Epidermal melanocyte (primary cell): Measurements from ENCODE around the gene SPTBN4.
"Not testable (repeated sequence)": the region's sequence is repeated elsewhere in the genome, so short reads cannot be mapped to it uniquely, and the experiment has no call there.

Experiments used
- DNase-seq: peaks from one replicate; pipeline ENCODE4 v3.0.0; 2011; ENCODE audit warnings: low spot score; ENCODE audit not compliant: insufficient read length

SPTBN4 gene

DNA sequence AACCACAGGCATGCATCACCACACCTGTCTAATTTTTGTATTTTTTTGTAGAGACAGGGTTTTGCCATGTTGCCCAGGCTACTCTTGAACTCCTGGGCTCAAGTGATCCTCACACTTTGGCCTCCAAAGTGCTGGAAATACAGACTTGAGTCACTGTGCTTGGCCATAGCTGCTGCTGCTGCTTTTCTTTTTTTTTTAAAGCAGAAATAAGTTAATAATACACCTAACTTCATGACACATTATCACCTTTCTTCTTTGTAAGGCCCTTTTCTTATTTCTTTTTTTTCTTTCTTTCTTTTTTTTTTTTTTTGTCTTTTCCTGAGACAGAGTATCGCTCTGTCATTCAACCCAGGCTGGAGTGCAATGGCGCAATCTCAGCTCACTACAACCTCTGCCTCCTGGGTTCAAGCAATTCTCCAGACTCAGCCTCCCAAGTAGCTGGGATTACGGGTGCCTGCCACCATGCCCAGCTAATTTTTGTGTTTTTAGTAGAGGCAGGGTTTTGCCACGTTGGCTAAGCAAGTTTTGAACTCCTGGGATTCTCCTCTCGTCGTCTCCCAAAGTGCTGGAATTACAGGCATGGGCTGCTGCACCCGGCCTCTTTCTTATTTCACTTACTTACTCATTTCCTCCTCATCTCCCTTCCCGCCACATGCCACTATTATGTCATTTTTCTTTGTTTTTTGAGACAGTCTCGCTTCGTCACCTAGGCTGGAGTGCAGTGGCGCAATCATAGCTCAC, 118.6 kb downstream of the SPTBN4 start:
- no peak for DNase-seq

DNA sequence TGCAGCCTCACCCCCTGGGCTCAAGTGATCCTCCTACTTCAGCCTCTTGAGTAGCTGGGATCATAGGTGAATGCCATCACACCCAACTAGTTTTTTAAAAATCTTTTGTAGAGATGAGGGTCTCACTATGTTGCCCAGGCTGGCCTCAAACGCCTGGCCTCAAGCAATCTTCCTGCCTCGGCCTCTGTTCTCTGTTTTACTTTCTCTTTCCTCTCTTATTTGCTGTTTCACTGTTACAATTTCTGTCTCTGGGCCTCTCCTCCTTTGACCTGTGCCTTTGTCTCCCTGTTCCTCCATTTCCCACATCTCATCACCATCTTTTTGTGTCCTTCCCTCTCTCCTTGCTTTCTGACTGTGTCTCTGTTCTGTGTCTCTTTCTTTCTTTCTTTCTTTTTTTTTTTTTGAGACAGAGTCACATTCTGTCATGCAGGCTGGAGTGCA, 119.2 kb downstream of the SPTBN4 start:
- no peak for DNase-seq

DNA sequence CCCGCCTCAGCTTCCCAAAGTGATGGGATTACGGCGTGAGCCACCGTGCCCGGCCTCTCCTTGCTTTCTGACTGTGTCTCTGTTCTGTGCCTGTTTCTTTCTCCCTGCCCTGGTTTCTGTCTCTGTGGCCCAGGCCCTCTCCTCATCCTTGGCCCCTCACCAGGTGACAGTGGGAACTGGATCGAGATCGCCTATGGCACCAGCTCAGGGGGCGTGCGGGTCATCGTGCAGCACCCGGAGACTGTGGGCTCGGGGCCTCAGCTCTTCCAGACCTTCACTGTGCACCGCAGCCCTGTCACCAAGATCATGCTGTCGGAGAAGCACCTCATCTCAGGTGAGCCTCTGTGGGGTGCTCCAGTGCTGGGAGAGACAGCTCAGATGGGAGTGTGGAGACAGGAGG, 119.8 kb downstream of the SPTBN4 start:
- no peak for DNase-seq

DNA sequence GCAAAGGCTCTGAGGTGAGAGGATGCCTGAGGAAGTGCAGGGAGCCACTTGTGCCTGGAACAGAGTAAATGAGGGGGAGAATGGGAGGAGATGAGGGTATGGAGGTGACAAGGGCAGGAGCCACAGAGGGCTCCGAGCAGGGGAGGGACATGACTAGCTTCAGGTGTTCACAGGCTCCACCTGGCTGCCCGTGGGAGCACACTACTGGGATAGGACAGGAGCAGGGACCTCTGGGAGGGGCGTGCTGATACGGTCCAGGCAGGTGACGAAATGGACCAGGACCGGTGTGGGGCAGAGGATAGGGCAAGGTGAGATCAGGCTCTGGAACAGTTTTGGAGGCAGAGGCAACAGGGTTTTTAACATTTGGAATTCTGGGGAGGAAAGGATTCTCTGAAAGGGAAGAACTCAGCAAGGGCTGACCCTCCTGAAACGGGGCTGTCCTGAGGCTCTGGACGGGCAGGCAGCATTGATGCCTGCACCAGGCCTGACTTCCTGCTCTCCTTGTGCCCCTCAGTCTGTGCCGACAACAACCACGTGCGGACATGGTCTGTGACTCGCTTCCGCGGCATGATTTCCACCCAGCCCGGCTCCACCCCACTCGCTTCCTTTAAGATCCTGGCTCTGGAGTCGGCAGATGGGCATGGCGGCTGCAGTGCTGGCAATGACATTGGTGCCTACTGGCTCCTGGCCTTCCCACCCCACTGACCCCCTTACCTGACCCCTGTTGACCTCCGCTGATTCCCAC, 121.5 kb downstream of the SPTBN4 start:
- DNase-seq = no peak

DNA sequence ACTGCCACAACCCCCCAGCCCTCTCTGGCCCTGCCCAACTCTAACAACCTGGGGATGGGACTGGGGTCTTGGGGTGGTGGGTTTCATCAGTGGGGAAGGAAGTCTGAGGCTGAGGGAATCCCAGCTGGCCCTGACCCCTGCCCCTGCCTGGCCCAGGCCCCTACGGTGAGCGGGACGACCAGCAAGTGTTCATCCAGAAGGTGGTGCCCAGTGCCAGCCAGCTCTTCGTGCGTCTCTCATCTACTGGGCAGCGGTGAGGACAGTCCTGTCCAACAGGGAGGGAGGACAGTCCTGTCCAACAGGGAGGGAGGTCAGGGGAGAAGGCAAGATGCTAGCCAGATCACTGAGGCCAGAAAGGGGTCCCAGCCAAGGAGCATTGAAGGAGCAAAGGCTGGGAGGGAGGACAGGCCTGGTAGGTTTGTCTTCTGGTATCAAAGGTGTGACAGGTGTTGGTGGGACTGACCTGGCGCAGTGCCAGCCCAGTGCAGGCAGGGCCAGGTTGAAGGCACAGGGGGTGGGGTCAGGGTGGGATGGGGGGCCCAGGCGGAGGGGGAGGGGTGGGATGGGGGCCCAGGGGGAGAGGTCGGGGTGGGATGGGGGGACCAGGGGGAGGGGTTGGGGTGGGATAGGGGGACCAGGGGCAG, 122.2 kb downstream of the SPTBN4 start:
- no peak for DNase-seq

DNA sequence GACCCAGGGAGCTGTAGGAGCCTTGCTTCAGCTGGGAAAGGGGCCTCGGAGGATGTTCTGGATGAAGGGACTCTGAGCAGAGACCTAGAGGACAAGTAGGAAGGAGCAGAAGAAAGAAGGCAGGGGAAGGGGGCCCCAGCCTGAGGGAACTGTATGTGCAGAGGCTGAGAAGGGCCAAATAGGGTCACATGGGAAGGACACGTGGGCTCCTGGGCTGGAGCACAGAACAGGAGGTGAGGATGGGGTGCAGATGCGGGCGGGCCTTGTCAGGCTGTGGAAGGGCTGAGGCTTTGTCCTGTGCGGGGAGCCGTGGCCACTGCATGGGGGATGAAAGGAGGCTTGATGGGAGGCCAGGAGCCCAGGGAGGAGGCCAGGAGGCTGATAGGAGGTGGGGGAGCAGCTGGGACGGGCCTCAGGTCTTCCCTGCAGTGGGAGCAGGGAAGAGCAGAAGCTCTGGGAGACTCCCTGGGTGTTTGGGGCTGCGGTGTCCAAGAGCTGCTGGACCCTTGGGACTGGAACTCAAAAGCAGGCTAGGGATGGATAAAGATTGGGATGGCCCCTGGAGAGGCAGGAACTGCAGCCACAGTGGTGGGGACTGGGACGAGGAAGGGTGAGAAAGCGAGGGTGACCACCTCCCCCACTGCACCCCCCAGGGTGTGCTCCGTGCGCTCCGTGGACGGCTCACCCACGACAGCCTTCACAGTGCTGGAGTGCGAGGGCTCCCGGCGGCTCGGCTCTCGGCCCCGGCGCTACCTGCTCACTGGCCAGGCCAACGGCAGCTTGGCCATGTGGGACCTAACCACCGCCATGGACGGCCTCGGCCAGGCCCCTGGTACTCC, 123.0 kb downstream of the SPTBN4 start:
- no peak for DNase-seq

DNA sequence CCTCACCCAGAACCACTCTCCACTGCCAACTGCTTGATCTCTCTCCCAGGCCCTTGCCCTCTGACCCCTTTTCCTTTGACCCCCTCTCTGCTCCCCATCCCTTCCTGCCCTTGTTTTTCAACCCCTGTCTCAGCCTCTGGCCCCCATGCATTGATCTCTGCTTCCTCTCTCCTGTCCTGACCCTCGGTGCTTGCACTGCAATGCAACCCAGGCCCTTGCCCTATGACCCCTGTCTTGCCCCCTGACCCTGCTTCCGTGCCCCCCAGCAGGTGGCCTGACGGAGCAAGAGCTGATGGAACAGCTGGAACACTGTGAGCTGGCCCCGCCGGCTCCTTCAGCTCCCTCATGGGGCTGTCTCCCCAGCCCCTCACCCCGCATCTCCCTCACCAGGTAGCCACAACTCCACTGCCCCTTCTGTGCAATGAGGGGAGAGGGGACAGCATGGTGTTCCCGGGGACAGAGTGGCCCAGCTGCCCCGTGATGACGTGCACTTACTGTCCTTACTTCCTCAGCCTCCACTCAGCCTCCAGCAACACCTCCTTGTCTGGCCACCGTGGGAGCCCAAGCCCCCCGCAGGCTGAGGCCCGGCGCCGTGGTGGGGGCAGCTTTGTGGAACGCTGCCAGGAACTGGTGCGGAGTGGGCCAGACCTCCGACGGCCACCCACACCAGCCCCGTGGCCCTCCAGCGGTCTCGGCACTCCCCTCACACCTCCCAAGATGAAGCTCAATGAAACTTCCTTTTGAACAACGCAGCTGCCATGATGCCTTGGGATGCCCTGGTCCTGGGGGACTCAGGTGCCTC, 123.9 kb downstream of the SPTBN4 start:
- no peak for DNase-seq

DNA sequence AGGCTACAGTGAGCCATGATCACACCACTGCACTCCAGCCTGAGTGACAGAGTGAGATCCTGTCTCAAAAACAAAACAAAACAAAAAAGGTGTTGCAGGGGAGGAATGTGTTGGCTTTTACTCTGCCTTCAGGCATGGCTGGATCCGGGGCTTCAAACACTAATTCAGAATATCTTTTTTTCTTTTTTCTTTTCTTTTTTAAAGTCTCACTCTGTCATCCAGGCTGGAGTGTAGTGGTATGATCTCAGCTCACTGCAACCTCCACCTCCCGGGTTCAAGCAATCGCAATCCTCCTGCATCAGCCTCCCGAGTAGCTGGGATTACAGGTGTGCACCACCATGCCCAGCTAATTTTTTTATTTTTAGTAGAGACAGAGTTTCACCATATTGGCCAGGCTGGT, 124.9 kb downstream of the SPTBN4 start:
- not testable (repeated sequence) for DNase-seq

DNA sequence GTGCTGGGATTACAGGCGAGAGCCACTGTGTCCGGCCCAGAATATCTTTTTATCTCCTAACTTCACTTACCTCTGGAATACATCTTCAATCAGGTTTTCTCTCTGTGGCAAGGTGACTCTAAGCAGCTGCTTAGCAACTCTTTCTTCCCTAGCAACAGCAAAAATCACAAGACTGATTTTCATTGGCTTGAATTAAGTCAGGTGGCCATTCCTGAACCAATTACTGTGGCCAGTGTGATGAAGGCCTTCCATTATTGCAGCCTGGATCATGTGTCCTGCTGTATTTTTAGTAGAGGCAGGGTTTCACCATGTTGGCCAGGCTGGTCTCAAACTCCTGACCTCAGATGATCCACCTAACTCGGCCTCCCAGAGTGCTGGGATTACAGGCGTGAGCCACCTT, 125.4 kb downstream of the SPTBN4 start:
- DNase-seq = no peak

DNA sequence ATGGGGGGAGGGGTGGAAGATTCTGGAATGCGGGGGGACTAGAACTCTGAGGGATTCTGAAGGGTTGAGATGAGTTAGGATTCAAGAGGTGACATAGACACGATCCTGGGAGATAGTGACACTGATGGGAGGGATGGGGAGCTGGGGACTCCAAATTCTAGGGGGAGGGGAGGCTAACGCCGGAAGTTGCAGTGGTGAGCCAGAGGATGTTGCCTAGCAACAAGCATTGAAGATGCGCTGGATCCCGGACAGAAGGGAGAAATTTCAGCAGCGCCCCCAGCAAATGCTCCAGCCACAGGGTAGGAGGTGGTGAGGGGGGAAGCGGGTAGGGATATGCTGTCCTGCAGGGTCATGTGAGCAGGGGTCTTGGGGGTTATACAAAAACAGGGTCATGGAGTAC, 127.5 kb downstream of the SPTBN4 start:
- DNase-seq = no peak

DNA sequence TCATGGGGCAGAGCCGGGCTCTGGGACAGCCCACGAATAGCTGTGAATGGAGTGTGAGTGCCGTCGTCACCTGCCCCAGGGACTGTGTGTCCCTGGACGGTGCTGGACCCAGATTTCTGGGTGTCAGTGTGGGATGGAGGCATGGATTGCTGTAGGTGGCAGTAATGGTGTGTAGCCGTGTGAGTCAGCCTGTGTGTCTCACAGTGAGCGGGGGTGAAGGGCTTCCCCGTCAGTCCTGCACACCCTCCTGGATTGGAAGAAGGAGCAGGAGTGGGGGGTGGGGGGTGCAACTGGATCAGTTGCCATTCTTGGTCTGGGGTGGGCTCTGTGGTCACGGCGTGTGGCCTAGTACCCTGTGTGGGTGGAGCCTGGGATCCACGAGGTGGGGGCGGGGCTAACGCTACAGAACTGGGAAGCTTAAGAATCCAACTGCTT, 127.9 kb downstream of the SPTBN4 start:
- DNase-seq = no peak

DNA sequence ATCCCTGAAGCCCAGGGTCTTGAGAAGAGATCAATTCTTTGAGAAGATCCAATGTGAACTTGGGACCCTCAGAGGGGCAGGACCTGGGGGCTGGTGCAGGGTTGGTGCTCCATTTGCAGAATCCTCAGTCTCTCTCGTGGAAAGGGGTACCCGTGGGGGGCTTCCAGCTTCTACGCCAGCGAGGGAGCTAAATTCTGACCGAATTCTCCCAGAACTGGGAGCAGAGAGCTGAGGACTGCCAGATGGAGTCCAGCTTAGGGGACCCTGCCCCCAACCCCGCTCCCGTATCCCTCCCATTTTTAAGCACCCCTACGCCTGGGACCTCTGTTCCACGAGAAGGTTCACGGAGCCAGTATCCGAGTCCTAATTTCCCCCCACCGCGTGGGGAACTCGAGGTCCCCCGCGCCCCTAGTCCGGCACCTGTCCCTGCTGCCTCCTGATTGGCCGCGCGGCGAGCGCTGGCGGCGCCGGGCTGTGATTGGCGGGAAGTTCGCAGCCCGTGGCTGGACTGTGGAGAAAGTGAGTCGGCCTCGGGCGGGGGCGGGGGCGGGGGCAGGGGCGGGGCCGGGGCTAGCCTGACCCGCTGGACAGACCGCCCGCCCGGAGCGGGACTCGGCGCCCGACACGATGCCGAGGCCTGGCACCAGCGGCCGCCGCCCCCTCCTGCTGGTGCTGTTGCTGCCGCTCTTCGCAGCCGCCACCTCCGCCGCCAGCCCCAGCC, 130.0 kb downstream of the SPTBN4 start:
- DNase-seq = no peak

DNA sequence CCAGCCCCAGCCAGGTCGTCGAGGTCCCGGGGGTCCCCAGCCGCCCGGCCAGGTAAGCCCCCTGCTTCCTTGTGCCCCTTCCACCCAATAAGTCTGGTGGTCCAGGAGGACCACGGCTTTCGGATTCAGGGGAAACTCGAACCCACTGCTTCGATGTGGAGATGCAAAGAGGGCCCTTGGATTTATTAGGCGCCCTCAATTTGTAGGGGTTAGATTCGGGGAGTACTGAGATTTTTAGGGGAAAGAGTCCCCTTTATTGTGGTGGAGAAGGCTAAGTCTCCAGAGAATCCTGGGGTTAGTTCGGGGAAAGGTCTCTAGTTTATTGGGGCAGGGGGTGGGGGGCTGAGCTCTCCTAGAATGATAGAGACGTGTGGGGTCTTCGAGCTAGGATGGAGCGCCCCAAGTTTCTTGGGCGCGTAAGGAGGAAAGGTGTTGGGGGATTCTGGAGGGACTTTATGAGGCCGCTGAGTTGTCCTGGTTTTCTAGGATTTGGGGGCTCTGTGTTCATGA, 130.6 kb downstream of the SPTBN4 start:
- DNase-seq = no peak

DNA sequence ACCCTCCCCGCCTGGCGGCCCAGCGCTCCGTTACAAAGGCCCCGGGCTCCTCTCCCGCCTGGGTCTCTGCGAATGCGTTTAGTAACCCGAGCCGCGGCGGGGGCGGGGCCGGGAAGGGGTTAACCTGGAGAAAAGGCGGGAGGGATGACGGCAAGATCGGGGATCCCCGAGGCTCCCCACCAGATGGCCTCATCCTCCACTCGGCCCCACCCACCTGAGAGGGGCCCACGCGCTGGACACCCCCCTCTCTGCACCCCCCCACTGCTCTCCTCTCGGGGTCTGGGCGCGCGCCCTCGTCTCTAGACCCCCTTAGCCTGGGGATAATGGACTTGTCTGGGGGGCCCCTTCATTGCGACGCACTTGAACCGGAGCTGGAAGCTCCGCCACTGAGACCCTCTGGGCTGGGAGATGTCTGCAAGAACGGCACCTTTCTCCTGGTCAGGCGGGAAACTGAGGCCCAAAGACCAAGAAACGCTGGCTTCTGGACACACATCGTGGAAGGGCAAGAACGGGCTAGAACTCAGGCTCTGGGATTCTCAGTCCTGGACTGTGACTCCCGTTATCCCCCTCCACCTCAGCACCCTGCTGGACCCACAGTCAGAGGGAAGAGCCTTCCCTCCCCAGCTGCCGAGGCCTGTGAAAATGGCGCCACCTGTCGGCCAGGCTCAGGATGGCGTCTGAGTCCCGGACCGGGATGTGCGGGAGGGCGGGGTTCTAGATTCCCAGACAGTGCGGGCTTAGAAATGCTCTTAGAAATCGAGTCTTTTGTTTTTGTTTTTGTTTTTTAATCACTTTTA, 131.5 kb downstream of the SPTBN4 start:
- peak; percentile 88 for DNase-seq

DNA sequence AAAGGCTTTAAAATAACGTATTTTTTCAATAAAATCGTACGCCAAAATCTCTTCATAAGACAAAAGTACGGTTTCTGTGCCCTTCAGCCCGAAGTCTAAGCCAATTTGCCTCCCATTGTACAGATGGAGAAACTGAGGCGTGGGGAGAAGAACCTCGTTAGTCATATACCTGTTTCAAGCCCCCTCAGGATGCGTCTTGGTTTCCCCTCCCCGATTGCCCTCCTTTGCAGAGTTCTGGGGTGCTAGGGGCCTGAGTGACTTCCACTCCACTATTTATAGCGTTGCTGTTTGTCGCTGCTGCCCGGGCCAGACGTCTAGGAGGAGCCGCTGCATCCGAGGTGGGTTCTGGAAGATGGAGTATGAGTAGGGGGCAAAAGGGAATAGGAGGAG, 132.1 kb downstream of the SPTBN4 start:
- DNase-seq = no peak

DNA sequence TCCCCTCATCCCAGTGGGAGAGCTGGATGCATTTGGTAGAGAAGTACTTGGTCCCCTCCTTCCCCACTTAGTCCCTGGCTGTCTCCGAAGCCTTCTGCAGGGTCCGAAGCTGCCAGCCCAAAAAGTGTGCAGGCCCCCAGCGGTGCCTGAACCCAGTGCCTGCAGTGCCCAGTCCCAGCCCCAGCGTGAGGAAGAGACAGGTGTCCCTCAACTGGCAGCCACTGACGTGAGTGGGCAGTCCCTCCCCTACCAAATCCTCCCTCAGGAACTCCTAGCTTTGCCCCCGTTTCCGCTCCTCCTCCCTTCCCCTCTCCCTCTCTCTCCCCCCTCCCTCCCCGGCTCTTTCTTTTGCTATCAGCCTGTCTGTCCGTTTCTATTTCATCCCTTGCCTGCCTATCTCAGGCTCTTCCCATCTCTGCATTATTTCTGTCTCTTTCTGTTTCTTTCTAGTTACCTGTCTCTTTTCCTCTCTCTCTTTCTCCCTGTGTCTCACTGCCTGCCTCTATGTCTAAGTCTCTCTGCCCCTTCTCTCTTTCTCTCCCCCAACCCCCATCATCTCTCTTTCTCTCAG, 132.6 kb downstream of the SPTBN4 start:
- no peak for DNase-seq

DNA sequence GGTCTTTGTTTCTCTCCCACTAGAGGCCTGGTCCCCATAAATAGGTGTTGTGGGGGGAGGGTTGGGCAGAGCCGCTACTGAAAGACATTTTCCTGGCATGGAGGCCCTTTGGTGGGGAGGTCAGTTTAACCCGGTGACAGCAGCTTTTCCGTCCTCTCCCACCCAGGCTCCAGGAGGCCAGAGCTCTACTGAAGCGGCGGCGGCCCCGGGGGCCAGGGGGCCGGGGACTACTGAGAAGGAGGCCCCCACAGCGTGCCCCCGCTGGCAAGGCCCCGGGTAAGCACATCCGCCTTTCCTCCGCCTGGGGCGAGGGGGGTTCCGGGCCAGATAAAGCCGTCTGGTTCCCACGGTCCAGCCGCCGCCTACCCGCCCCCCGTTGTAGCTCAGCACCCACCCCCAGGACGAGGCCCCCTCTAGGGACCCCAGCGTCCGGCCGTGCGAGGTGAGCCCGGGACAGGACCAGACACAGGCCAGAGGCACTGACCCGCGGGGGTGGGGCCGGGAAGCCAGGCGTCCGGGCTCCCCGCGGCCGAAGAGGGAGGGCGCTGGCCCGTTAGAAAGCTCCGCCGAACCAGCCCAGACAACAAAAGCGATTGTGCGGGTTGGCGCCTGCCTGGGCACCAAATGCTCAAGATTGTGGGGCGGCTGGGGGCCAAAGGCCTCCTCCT, 133.2 kb downstream of the SPTBN4 start:
- DNase-seq = no peak

DNA sequence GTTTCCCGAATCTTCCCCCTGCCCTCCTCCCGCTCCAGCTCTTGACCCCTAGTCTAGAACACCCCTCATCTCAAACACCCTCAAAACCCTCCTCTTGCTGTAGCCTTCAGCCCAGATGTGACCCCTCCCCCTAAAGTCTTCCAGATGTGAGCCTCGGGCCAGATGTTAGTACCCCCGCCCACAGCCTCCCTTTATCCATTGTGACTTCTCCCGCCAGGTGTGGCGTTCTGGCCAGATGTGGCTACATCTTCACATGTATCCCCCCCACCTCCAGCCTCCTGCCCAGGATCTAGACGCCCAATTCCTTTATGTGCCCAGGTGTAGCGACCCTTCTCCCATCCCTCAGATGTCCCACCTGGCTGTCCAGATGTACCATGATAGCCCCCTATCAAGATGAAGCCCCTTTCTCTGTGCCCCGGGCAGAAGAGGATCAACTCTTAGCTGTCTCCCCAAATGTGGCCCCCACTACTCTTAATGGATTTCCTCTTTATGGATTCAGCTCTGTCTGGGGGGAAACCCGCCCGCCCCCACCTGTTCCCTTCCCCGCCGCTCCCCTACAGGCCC, 133.9 kb downstream of the SPTBN4 start:
- no peak for DNase-seq
